Activated naive CD8-positive, alpha-beta T cell treated with anti-CD3 and anti-CD28 coated beads for 36 hours (primary cell): Measurements from ENCODE around the gene CHMP4B. TPM values are rescaled to one million over a fixed set of nuclear protein-coding genes. Genes with fewer than 3 reads are reported as not detected.

Source experiments
- DNase-seq: peaks from one replicate; pipeline ENCODE4 v3.0.0; 2021
- H3K27ac Mint-ChIP-seq: one replicate; pipeline ENCODE4 v1.8.0; 2022; ENCODE audit warnings: mild to moderate bottlenecking, moderate library complexity, mixed read lengths
- H3K27me3 Mint-ChIP-seq: one replicate; pipeline ENCODE4 v1.8.0; 2022; ENCODE audit warnings: mild to moderate bottlenecking, mixed read lengths
- H3K36me3 Mint-ChIP-seq: one replicate; pipeline ENCODE4 v1.8.0; 2021; ENCODE audit warnings: mild to moderate bottlenecking, mixed read lengths
- H3K4me1 Mint-ChIP-seq: one replicate; pipeline ENCODE4 v1.8.0; 2021; ENCODE audit warnings: mixed read lengths
- H3K4me3 Mint-ChIP-seq: one replicate; pipeline ENCODE4 v1.8.0; 2022; ENCODE audit warnings: mild to moderate bottlenecking, moderate library complexity, mixed read lengths
- H3K9me3 Mint-ChIP-seq: one replicate; pipeline ENCODE4 v1.8.0; 2022; ENCODE audit warnings: mixed read lengths
- total RNA-seq, 2 experiments: library from RNA; stranded (reverse); gene quantifications; one replicate each; pipeline ENCODE4 v1.2.3, GENCODE V29; 2021

The CHMP4B gene
- total RNA-seq, 2 experiments from 2014 or later, result 90.6 to 95.5 TPM

DNA sequence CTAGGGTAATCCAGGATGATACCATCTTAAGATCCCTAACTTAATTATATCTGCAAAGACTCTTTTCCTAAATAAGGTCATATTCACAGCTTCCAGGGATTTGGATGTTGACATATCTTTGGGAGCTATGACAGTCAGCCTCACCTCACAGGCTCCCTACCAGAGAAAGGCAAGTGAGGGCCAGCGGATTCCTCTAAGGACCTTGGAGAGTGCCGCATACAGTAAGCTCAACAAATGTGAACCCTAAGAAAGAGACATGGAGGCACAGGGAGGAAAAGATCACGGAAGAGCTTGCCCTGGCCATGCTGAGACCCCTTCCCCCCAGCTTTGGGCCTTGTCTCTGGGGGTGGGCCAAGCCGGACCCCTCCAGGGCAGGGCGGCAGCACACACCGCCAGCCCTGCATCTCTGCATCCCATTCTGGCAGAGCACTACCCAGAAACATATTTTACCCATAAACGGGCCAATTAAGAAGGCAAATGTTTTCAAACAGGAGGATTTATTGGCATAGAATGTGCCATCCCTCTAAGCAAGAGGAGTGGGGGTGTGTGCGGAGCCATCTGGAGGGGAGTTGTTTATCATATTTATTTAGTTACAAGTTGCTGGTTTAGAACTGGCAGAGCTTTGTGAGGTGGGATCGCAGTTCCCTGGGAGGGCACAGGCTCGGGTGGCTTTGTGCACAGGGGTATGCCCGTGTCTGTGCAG is 55.4 kb downstream of the CHMP4B start:
- no peak for DNase-seq
- Mint-ChIP-seq H3K36me3 (no peaks in the 10 kb centered on the region), H3K4me3 (no peak overlapping the region), H3K9me3 (no peaks in the 10 kb centered on the region), H3K27me3 (no peaks in the 10 kb centered on the region), H3K27ac (no peak overlapping the region), H3K4me1 (no peaks in the 10 kb centered on the region)

DNA sequence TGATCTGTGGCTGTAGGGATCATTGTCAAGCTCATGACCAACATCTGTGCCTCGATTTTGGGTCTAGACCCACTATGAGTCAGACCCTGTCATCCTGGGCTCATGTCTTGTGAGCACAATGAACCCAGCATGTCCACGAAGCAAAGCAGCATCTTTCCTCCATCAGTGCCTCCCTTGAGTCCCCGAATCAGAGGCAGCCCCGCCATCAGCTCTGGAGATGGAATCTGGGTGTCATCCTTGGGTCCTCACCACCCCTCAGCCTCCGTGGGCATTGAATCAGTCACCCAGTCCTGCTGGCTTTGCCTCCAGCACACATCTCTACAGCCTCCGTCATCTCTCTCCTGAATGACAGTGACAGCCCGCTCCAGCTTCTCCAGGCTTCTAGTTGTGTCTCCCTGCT is 56.9 kb downstream of the CHMP4B start:
- DNase-seq, result no peak
- Mint-ChIP-seq H3K4me3 (no peak overlapping the region), H3K36me3 (no peaks in the 10 kb centered on the region), H3K27me3 (no peaks in the 10 kb centered on the region), H3K4me1 (no peaks in the 10 kb centered on the region), H3K9me3 (no peaks in the 10 kb centered on the region), H3K27ac (no peak overlapping the region)

DNA sequence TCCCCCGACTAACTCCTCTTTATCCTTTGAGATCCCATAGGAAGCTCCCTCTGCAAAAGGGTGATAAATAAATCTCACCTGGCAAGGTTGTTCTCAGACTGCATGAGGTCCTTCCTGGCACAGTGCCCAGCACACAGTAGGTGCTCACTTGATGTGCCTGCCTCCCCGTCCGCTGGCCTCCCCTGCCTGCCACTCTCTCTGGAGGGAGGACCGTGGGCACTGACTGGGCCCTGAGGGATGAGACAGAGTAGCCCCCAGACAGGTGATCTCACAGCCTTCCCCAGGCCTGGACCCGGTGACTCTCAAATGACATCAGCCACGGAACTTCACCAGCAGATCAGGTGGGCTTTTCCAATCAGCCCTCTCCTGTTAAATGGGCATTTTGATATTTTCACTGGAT is 57.4 kb downstream of the CHMP4B start:
- H3K27me3 Mint-ChIP-seq, result no peaks in the 10 kb centered on the region
- no peak for DNase-seq
- no peaks in the 10 kb centered on the region for H3K4me1 Mint-ChIP-seq
- no peak overlapping the region for H3K4me3 Mint-ChIP-seq
- no peaks in the 10 kb centered on the region for H3K36me3 Mint-ChIP-seq
- no peaks in the 10 kb centered on the region for H3K9me3 Mint-ChIP-seq
- H3K27ac Mint-ChIP-seq, result no peak overlapping the region

DNA sequence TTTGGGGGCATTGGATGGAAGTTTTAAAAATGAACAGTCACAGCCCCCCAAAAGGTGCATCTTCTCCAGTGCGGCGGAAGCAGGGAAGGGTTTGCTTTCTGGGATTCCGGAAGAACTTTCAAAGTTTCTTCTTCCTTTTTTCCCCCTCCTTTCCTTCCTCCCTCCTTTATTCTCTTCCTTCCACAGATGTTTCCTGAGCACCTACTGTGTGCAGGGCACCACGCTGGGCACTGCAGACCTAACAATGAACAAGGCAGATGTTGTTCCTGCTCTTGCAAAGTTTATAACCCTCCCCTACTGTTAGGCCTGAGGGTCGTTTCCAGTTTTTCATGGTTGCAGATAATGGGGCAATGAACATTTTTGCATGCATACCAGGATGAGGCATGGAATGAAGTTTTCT is 58.1 kb downstream of the CHMP4B start:
- Mint-ChIP-seq H3K4me3 (no peak overlapping the region), H3K27ac (no peak overlapping the region), H3K4me1 (no peaks in the 10 kb centered on the region), H3K27me3 (no peaks in the 10 kb centered on the region), H3K9me3 (no peaks in the 10 kb centered on the region), H3K36me3 (no peaks in the 10 kb centered on the region)
- DNase-seq, result no peak

DNA sequence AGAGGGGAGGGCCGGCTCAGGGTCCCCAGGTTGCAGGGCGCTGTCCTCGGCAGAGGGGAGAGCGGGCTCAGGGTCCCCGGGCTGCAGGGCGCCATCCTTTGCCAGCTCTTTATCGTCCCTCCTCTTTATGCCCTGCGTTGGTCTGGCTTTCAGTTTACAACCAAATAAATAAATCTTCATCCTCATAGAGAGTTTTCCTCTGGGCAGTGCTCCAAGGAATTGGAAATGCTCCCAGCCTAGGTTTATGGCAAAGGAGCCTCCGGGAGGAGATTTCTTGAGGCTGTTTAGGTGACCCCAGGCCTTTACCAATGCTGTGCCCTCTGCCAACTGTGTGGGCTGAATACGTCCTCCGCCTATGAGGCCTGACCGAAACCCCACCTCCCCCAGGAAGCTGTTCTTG is 60.2 kb downstream of the CHMP4B start:
- Mint-ChIP-seq H3K27ac (no peak overlapping the region), H3K9me3 (no peaks in the 10 kb centered on the region), H3K4me1 (no peaks in the 10 kb centered on the region), H3K27me3 (no peaks in the 10 kb centered on the region), H3K36me3 (no peaks in the 10 kb centered on the region), H3K4me3 (no peak overlapping the region)
- DNase-seq, result no peak

DNA sequence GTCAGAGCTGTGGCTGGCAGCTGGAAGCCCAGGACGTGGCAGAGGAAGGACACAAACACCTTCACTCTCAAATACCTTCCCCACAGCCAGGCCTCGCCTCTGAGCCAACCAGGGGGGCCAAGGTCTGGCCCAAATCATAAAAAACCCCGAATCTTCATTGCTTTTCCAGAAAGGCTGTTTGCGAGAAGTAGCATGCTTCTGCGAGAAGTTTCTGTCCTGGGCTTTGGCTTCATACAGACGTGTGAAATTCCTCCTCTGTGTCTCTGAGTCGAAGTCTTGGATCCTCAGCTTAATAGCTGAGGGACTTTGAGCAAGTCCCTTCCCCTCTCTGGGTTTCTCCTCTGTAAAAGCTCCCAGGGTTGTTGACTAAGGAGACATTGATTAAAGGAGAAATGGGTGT is 63.0 kb downstream of the CHMP4B start:
- H3K36me3 Mint-ChIP-seq, result peaks cover 3% of the 10 kb centered on the region
- no peaks in the 10 kb centered on the region for H3K27me3 Mint-ChIP-seq
- no peaks in the 10 kb centered on the region for H3K4me1 Mint-ChIP-seq
- H3K4me3 Mint-ChIP-seq, result no peak overlapping the region
- peaks cover 6% of the 10 kb centered on the region for H3K9me3 Mint-ChIP-seq
- DNase-seq, result no peak
- H3K27ac Mint-ChIP-seq, result no peak overlapping the region

DNA sequence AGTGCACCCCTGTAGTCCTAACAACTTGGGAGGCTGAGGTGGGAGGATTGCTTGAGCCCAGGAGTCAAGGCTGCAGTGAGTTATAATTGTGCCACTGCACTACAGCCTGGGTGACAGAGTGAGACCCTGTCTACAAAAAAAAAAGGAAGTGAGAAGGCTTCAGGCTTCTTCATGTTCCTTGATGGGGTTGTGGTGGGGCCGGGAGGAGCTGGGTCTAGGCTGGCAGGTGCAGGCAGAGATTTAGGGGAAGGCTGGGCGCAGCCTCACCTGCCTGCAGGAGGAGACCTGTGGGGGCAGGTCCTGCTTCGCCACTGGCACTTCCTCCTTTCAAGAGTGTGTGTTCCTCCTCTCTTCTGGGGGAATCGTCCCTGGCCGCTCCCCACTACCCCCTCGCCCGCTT is 63.9 kb downstream of the CHMP4B start:
- peaks cover 13% of the 10 kb centered on the region for H3K9me3 Mint-ChIP-seq
- H3K27me3 Mint-ChIP-seq, result no peaks in the 10 kb centered on the region
- H3K4me3 Mint-ChIP-seq, result no peak overlapping the region
- H3K27ac Mint-ChIP-seq, result no peak overlapping the region
- H3K36me3 Mint-ChIP-seq, result peaks cover 6% of the 10 kb centered on the region
- no peaks in the 10 kb centered on the region for H3K4me1 Mint-ChIP-seq
- DNase-seq, result no peak

DNA sequence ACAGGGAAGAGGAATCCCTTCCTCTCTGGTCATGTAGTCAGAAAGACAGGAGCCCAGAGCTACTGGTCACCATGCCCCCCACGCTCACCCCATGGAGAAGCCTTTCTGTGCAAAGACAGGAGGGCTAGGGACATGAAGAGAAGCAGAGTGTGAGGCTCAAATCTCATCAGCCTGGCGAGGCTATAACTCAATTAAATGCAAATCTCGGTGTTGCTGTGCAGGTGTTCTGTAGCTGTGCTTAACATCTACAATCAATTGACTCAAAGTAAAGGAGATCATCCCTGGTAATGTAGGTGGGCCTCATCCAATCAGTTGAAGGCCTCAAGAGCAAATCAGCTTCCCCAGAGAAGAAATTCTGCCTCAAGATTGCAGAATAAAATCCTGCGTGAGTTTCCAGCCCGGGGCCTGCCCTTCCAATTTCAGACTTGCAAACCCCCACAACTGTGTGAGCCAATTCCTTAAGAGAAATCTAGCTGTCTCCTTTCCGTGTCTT is 64.4 kb downstream of the CHMP4B start:
- Mint-ChIP-seq H3K4me3 (no peak overlapping the region), H3K36me3 (peaks cover 9% of the 10 kb centered on the region), H3K4me1 (no peaks in the 10 kb centered on the region), H3K27ac (no peak overlapping the region), H3K27me3 (no peaks in the 10 kb centered on the region), H3K9me3 (peaks cover 16% of the 10 kb centered on the region)
- no peak for DNase-seq

DNA sequence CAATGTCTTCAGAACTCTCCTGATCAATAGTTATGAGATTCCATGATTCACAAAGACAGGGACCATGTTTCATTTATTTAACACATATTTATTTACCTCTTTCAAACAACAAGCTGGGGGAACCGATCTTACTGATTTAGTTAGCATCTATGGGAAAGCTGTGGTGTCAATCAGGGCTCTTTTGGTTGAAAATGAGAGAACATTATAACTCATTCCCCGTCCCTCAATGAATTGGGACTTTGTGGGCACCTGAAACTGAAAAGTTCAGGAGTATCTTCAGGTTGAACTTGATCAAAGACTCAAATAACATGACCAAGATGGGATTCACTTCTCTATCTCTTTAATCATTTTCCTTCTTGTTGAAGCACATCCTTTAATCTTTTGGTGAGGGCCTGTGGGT is 67.4 kb downstream of the CHMP4B start:
- no peaks in the 10 kb centered on the region for H3K4me1 Mint-ChIP-seq
- no peaks in the 10 kb centered on the region for H3K27me3 Mint-ChIP-seq
- H3K27ac Mint-ChIP-seq, result no peak overlapping the region
- H3K36me3 Mint-ChIP-seq, result peaks cover 9% of the 10 kb centered on the region
- H3K4me3 Mint-ChIP-seq, result no peak overlapping the region
- DNase-seq, result no peak
- H3K9me3 Mint-ChIP-seq, result peaks cover 16% of the 10 kb centered on the region

DNA sequence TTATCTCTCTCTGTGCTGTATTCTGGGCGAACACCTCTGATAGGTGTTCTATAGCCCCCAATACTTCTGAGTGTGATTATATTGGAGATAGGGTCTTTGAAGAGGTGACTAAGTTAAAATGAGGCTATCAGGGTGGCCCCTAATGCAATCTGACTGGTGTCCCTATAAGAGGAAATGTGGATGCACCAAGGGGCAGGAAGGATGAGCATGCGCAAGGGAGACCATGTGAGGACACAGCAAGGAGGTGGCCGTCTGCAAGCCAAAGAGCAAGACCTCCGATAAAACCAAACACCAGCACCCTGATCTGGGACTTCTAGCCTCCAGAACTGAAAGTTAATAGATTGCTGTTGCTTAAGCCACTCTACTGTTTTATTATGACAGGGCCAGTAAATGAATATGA is 69.2 kb downstream of the CHMP4B start:
- DNase-seq, result no peak
- H3K4me1 Mint-ChIP-seq, result no peaks in the 10 kb centered on the region
- peaks cover 16% of the 10 kb centered on the region for H3K9me3 Mint-ChIP-seq
- H3K4me3 Mint-ChIP-seq, result no peak overlapping the region
- H3K27ac Mint-ChIP-seq, result no peak overlapping the region
- no peaks in the 10 kb centered on the region for H3K27me3 Mint-ChIP-seq
- H3K36me3 Mint-ChIP-seq, result peaks cover 9% of the 10 kb centered on the region

DNA sequence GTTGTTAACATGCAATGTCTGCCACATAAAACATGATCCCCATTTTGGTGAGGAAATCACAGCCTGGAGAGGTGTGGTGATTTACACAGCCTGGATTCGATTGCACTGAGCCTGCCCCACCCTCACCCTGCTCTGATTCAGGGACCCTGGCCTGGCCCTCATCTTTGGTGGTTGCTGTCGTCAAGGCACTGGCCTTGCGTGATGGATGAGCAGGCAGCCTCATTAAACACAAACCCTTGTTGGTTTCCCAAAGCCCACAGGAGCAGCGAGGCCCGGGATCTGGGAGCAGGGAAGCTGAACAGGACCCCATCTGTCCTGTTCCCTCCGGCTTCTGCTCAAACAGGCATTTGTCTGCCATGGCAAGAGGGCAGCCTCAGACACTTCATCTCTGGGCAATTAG is 70.8 kb downstream of the CHMP4B start:
- Mint-ChIP-seq H3K36me3 (peaks cover 9% of the 10 kb centered on the region), H3K9me3 (peaks cover 16% of the 10 kb centered on the region), H3K27ac (no peak overlapping the region), H3K27me3 (no peaks in the 10 kb centered on the region), H3K4me1 (no peaks in the 10 kb centered on the region), H3K4me3 (no peak overlapping the region)
- DNase-seq, result no peak

DNA sequence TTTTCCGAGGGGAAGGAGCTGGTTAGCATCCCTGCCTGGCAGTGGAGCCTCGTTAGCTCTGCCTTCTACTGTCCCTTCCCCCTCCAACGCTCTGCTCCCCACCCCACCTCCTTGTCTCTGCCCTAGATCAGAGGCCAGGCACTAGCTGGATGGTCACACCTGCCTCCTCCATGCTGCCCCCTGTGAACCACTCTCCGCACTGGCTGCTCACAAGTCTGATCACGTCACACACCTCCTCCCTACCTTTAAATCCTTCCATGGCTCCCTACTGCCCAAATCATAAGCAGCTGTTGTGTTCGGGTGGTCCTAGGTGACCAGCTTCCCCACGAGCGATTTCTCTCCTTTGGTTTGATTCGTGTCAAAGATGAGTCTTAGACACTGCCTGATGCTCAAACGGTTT is 71.3 kb downstream of the CHMP4B start:
- Mint-ChIP-seq H3K4me1 (no peaks in the 10 kb centered on the region), H3K4me3 (no peak overlapping the region), H3K27ac (no peak overlapping the region), H3K9me3 (peaks cover 16% of the 10 kb centered on the region), H3K27me3 (no peaks in the 10 kb centered on the region), H3K36me3 (peaks cover 9% of the 10 kb centered on the region)
- no peak for DNase-seq

DNA sequence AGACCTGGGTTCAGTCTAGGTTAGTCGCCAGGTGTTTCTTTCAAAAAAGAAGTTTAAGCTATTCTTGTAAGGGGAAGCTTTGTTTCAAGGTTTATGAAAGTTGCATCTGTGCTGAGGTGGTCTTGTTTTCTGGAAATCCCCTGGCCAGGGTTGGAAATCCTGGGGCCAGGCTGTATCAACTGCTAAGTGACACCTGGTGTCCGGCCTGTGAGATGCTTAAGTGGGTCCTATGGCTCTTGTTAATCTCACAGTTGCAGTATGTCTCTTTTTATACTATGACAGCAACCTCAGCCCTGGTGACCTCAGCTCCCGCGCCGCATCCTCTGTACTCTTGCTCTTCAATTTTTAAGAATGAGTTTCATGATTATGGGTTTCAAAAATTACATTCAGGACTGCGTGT is 72.0 kb downstream of the CHMP4B start:
- Mint-ChIP-seq H3K4me1 (no peaks in the 10 kb centered on the region), H3K27me3 (no peaks in the 10 kb centered on the region), H3K9me3 (peaks cover 16% of the 10 kb centered on the region), H3K27ac (no peak overlapping the region), H3K4me3 (no peak overlapping the region), H3K36me3 (peaks cover 6% of the 10 kb centered on the region)
- DNase-seq, result no peak

DNA sequence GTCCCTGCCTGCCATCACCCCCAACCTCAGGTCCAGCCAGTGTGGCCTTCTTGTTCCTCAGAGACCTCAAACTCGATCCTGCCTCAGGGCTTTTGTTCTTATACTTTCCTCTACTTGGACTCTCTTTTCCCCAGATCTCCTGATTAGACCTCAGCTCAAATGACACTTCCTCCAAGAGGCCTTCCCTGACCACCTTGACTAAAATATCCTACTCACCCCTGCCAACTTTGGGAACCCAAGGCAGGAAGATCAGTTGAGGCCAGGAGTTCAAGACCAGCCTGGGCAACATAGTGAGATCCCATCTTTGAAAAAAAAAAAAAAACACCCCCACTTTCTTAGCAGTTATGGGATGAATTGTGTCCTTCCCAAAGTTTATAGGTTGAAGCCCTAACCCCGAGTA is 73.5 kb downstream of the CHMP4B start:
- Mint-ChIP-seq H3K27me3 (no peaks in the 10 kb centered on the region), H3K4me3 (no peak overlapping the region), H3K4me1 (no peaks in the 10 kb centered on the region), H3K9me3 (peaks cover 5% of the 10 kb centered on the region), H3K27ac (no peak overlapping the region), H3K36me3 (peaks cover 4% of the 10 kb centered on the region)
- no peak for DNase-seq

DNA sequence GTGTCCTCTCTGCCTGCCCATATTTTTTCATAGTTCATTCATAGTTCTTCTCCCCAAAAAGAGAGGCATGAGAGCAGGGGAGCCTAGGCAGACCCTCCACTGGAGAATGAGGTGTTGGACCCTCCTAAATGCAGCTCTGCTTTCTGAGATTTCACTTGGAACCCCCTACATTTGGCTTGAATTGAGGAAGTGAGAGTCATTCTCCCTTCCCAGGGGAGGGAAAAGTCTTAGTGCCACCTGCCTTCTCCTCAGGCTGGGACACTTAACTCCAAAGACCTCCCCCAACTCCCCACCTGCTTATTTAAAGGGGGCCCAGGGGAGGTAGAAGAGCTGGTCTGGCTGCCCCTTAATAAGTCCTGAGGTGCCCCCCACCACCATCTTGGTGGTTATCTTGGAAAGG is 78.2 kb downstream of the CHMP4B start:
- no peak overlapping the region for H3K4me3 Mint-ChIP-seq
- H3K4me1 Mint-ChIP-seq, result no peaks in the 10 kb centered on the region
- H3K9me3 Mint-ChIP-seq, result peaks cover 7% of the 10 kb centered on the region
- no peaks in the 10 kb centered on the region for H3K27me3 Mint-ChIP-seq
- H3K36me3 Mint-ChIP-seq, result no peaks in the 10 kb centered on the region
- DNase-seq, result no peak
- H3K27ac Mint-ChIP-seq, result no peak overlapping the region

DNA sequence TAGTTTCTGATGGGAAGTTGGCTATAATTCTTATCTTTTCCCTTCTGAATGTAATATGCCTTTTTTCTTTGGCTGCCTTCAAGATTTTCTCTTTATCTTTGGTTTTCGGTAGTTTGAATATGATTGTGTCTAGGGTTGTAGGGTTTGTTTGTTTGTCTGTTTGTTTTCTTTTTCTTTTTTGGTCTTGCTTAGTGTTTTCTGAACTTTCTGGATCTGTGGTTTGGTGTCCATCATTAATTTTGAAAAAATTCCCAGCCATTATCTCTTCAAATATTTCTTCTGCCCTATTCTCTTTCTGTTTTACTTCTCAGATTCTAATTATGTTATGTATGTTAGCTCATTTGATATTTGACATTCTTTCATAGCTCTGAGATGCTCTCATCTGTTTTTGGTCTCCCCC is 79.4 kb downstream of the CHMP4B start:
- no peaks in the 10 kb centered on the region for H3K27me3 Mint-ChIP-seq
- H3K36me3 Mint-ChIP-seq, result no peaks in the 10 kb centered on the region
- no peak overlapping the region for H3K27ac Mint-ChIP-seq
- no peaks in the 10 kb centered on the region for H3K4me1 Mint-ChIP-seq
- no peak overlapping the region for H3K4me3 Mint-ChIP-seq
- no peak for DNase-seq
- H3K9me3 Mint-ChIP-seq, result peaks cover 7% of the 10 kb centered on the region
